Ovary (tissue), 9 donors: Measurements from ENCODE around the gene CACNA1A. TPM values are rescaled to one million over a fixed set of nuclear protein-coding genes. Genes with fewer than 3 reads are reported as not detected.

Experiments used
- DNase-seq, 5 donors: peaks; one replicate each; pipeline ENCODE4 v3.0.0-alpha.2; 2019 to 2020
- H3K27ac ChIP-seq, 2 donors: fragments of 200-600 bp; one replicate each; pipeline versions ENCODE4 v1.5.1 to v1.8.0; 2019 to 2022
- H3K27me3 ChIP-seq: fragments of 200-600 bp; one replicate; pipeline ENCODE4 v1.8.0; 2022
- H3K36me3 ChIP-seq: fragments of 200-600 bp; sonication (generic); one replicate; pipeline ENCODE4 v1.5.1; 2019
- H3K4me1 ChIP-seq: one replicate; pipeline ENCODE4 v1.8.1; 2013; ENCODE audit warnings: mild to moderate bottlenecking, moderate library complexity; ENCODE audit not compliant: insufficient read depth
- H3K4me3 ChIP-seq: fragments of 200-600 bp; sonication (generic); one replicate; pipeline ENCODE4 v1.5.1; 2017
- H3K9me3 ChIP-seq, 2 donors: fragments of 200-600 bp in 1 of 2; sonication (generic) in 1 of 2; one replicate each; pipeline versions ENCODE4 v1.5.1 to v1.8.1; 2013 to 2019; ENCODE audit warnings: mild to moderate bottlenecking in 1 of 2, moderate library complexity in 1 of 2
- CTCF ChIP-seq, 3 donors: fragments of 450-650 bp in 2 of 3; fragments of 200-600 bp in 1 of 3; IDR thresholded peaks; one replicate each; pipeline versions ENCODE4 v1.5.1 to v1.8.0; 2016 to 2022; ENCODE audit warnings: antibody characterized with exemption in 3 of 3, mild to moderate bottlenecking in 1 of 3
- EP300 ChIP-seq: sonication (generic); formaldehyde crosslinking; IDR thresholded peaks from one replicate; pipeline ENCODE4 v1.6.1; 2017; ENCODE audit warnings: antibody characterized with exemption
- POLR2A ChIP-seq: fragments of 450-650 bp; IDR thresholded peaks from one replicate; pipeline ENCODE4 v1.6.1; 2017; ENCODE audit warnings: antibody characterized with exemption, mild to moderate bottlenecking, moderate library complexity
- WGBS, 3 donors: extraction: QIAGEN DNeasy Blood & Tissue Kit in 1 of 3; methylation state at CpG; one replicate each; pipeline versions ENCODE4 v1.1.5 to v1.1.7; 2013 to 2017; 5-methylcytosine and 5-hydroxymethylcytosine counted together
- intact Hi-C, 4 donors: fragments of 100-400 bp; cut with DNase I; formaldehyde crosslinking; loops; one replicate each; pipeline versions ENCODE4 v1.11.0 to v1.15.1; 2022 to 2023
- polyA plus RNA-seq, 2 donors: library from polyadenylated mRNA; stranded (reverse); fragments of 200-250 nt in 1 of 2; fragments of 350-450 nt in 1 of 2; fragmentation: Illumina TruSeq in 1 of 2; extraction: RNeasy Lipid Tissue Mini Kit (QIAGEN cat#74804) in 1 of 2; gene quantifications; one replicate each; pipeline ENCODE4 v1.2.3, GENCODE V29; 2013 to 2014
- total RNA-seq, 7 donors: library from RNA; depleted of rRNA in 2 of 7; stranded (reverse); fragments of >200 nt in 2 of 7; fragmentation: NEBNext Ultra II Directional in 3 of 7; extraction: Animal tissue kit (Norgen Biotek cat#: 25700) in 3 of 7; gene quantifications; one replicate each; pipeline versions ENCODE4 v1.1.0 to v1.2.4, GENCODE V29; 2016 to 2023
- donor health status: DM: no; HTN: no; CAD: no; lungs with moderate emphysema.
- donor health status: DM: no; HTN: no; CAD: no.
- donor health status: Bipolar disorder and iron deficiency.
- donor health status: DM: yes; HTN: yes; CAD: no.
- donor health status: DM: no; HTN: no; CAD: no.
- donor health status: DM: yes; HTN: yes; CAD: no.

CACNA1A gene
- total and polyA plus RNA-seq, 9 donors = 0.60 to 3.3 (median 1.6) TPM

GRCh38 chr19:13229246-13229645, 277.0 kb downstream of the CACNA1A start:
- no peaks in the 10 kb centered on the region for H3K27me3 ChIP-seq
- H3K36me3 ChIP-seq = no peaks in the 10 kb centered on the region
- H3K4me3 ChIP-seq = no peak overlapping the region
- intact Hi-C loops = no loop called here
- no peaks in the 10 kb centered on the region for H3K9me3 ChIP-seq
- no peaks in the 10 kb centered on the region for H3K4me1 ChIP-seq
- 81 to 91% (median 81%) methylated on average over 7 of the region's 7 CpGs for WGBS, 3 donors
- TF ChIP-seq EP300 (no peak), POLR2A (no peak), CTCF (IDR thresholded peaks at IDR 0.05) (no peak)
- DNase-seq = no peak
- H3K27ac ChIP-seq = no peak overlapping the region

- H3K27me3 ChIP-seq = no peaks in the 10 kb centered on the region
- H3K4me3 ChIP-seq = no peak overlapping the region
- H3K4me1 ChIP-seq = no peaks in the 10 kb centered on the region
- WGBS, 3 donors = 75 to 82% (median 78%) methylated on average over 7 of the region's 7 CpGs
- no peak overlapping the region for H3K27ac ChIP-seq
- H3K36me3 ChIP-seq = no peaks in the 10 kb centered on the region
- no peak for DNase-seq
- no peak for TF ChIP-seq EP300
- TF ChIP-seq POLR2A = no peak
- no peak for TF ChIP-seq CTCF (IDR thresholded peaks at IDR 0.05)
- H3K9me3 ChIP-seq = no peaks in the 10 kb centered on the region
- intact Hi-C loops = no loop called here
Measured at GRCh38 chr19:13228561-13228960, 277.7 kb downstream of the CACNA1A start.

GRCh38 chr19:13226983-13227382, 279.3 kb downstream of the CACNA1A start:
- whole genome bisulfite sequencing, 3 donors = 61 to 68% (median 66%) methylated on average over 14 of the region's 14 CpGs

GRCh38 chr19:13225973-13226865, 280.1 kb downstream of the CACNA1A start:
- 75 to 81% (median 78%) methylated on average over 22 to 26 of the region's 26 CpGs for WGBS, 3 donors
- H3K36me3 ChIP-seq = no peaks in the 10 kb centered on the region
- no peak overlapping the region for H3K27ac ChIP-seq
- H3K9me3 ChIP-seq = no peaks in the 10 kb centered on the region
- intact Hi-C loops = no loop called here
- no peak for DNase-seq
- no peak overlapping the region for H3K4me3 ChIP-seq
- H3K27me3 ChIP-seq = no peaks in the 10 kb centered on the region
- H3K4me1 ChIP-seq = no peaks in the 10 kb centered on the region
- no peak for TF ChIP-seq CTCF (IDR thresholded peaks at IDR 0.05)
- no peak for TF ChIP-seq POLR2A
- TF ChIP-seq EP300 = no peak

More at GRCh38 chr19:13226983-13227382, 279.3 kb downstream of the CACNA1A start:
- intact Hi-C loops = no loop called here
- H3K27me3 ChIP-seq = no peaks in the 10 kb centered on the region
- H3K4me1 ChIP-seq = no peaks in the 10 kb centered on the region
- H3K36me3 ChIP-seq = no peaks in the 10 kb centered on the region
- H3K9me3 ChIP-seq = no peaks in the 10 kb centered on the region
- no peak for TF ChIP-seq EP300
- TF ChIP-seq CTCF (IDR thresholded peaks at IDR 0.05) = no peak
- no peak for TF ChIP-seq POLR2A
- H3K27ac ChIP-seq = no peak overlapping the region
- no peak overlapping the region for H3K4me3 ChIP-seq
- DNase-seq = no peak
